ENCODE results near the gene IFNE. TPM values are rescaled to one million over a fixed set of nuclear protein-coding genes. Genes with fewer than 3 reads are reported as not detected.

The IFNE gene
- polyA plus RNA-seq, 2 of the 4 experiments (the other 2 are of a cell fraction): 2.5 to 3.1 TPM

GRCh38 chr9:21505425-21506179 lies 23.5 kb upstream of the IFNE start:
- H3K4me2 ChIP-seq: peak overlapping the region; percentile 5; the same call in 2 of the 3 replicates
- POLR2A ChIA-PET: no interaction called here
- DNase-seq (ENCODE audit: low read depth in 1 of 2, low spot score in 1 of 2): no peak
- 66% methylated on average over 10 of the region's 10 CpGs for WGBS (ENCODE audit: missing lambda C conversion rate)
- TF ChIP-seq ESRRA (IDR thresholded peaks at IDR 0.05; ENCODE audit: borderline replicate concordance, low read length): no peak
- TF ChIP-seq FOSB (CRISPR knock-in tag; IDR thresholded peaks at IDR 0.05): peak; percentile 86; the same call in 1 of the 2 replicates
- TF ChIP-seq TP53 (CRISPR knock-in tag; IDR thresholded peaks at IDR 0.05): peak; percentile 38; the same call in 1 of the 2 replicates
- peak; percentile 71; the same call in 1 of the 2 replicates for TF ChIP-seq POLR2AphosphoS2 (conservative IDR thresholded peaks at IDR 0.05; ENCODE audit: low read length)
- TF ChIP-seq TFCP2L1 (CRISPR knock-in tag; IDR thresholded peaks at IDR 0.05): peak; percentile 37; the same call in 1 of the 2 replicates
- TF ChIP-seq HOXA7 (CRISPR knock-in tag; IDR thresholded peaks at IDR 0.05): peak; percentile 85
- peak in 1 of 2 experiments; percentile 20; a peak in 2 of 5 replicates for TF ChIP-seq JUN (IDR thresholded peaks at IDR 0.05)
- no peak for TF ChIP-seq BHLHE40 (IDR thresholded peaks at IDR 0.05; ENCODE audit: low read depth, low read length)
- peak overlapping the region in 1 of 2 experiments; percentile 5; a peak in 1 of 6 replicates for H3K27ac ChIP-seq
- CTCF ChIA-PET: interaction anchor here (0.6 to 1.3 kb wide), 2 partner anchors 26 to 252 kb away, joined by 3 read pairs; no protein-coding TSS in a partner anchor
- peak; percentile 47 to 55; a peak in 5 of 6 replicates for ATAC-seq
- H3K4me1 ChIP-seq: peaks cover 78% of the 10 kb centered on the region
- no peak overlapping the region for H3K4me3 ChIP-seq
- no peak for FAIRE-seq
- no peaks in the 10 kb centered on the region for H3K9me3 ChIP-seq

DNA sequence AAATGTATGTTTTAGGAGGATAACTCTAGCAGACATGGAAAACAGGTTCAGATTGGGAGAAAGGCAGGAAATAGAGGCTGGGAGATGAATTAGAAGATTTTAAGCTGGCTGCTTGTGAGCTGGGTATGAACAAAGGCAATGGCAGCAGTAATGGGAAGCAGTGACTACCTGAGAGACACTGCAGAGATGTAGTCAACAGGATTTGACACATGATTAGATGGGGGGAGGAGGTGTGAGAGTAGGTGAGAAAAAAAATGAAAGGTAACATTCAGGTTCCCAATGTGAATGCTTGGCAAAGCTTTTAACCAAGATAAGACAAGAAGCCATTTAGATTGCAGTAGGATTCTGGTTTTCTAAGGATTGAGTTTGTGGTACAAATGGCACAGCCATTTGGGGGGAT lies 22.8 kb upstream of the IFNE start:
- peaks cover 85% of the 10 kb centered on the region for H3K4me1 ChIP-seq
- TF ChIP-seq RNF2 (IDR thresholded peaks at IDR 0.05; ENCODE audit: borderline replicate concordance, low read depth): no peak
- H3K4me2 ChIP-seq: no peak overlapping the region
- ATAC-seq (peak in 1 of 2 experiments; percentile 30; a peak in 3 of 6 replicates), DNase-seq (ENCODE audit: low read depth in 1 of 2, low spot score in 1 of 2) (no peak), FAIRE-seq (no peak)
- POLR2A ChIA-PET: no interaction called here
- H3K9me3 ChIP-seq: no peaks in the 10 kb centered on the region
- CTCF ChIA-PET: interaction anchor here (1.1 to 1.3 kb wide), 2 partner anchors 25 to 59 kb away, joined by 3 read pairs; no protein-coding TSS in a partner anchor
- H3K27ac ChIP-seq: no peak overlapping the region
- no peak overlapping the region for H3K4me3 ChIP-seq

- TF ChIP-seq RARB (CRISPR knock-in tag; IDR thresholded peaks at IDR 0.05): 0 out of 2 replicates have a peak, but pooled peaks have one; percentile 58
- TF ChIP-seq TFCP2L1 (CRISPR knock-in tag; IDR thresholded peaks at IDR 0.05): no peak
- TF ChIP-seq HOXA7 (CRISPR knock-in tag; IDR thresholded peaks at IDR 0.05): 0 out of 2 replicates have a peak, but pooled peaks have one; percentile 32
- TF ChIP-seq CHD4 (IDR thresholded peaks at IDR 0.05; ENCODE audit: borderline replicate concordance): no peak
- TF ChIP-seq FOSB (CRISPR knock-in tag; IDR thresholded peaks at IDR 0.05): peak; percentile 62; the same call in 1 of the 2 replicates
- no peak for FAIRE-seq
- ATAC-seq: no peak; a peak in 2 of 6 replicates
- Histone ChIP-seq H3K9me3 (no peaks in the 10 kb centered on the region), H3K4me3 (no peak overlapping the region), H3K4me1 (peaks cover 93% of the 10 kb centered on the region), H3K4me2 (no peak overlapping the region), H3K27ac (no peak overlapping the region)
- CTCF ChIA-PET: interaction anchor here (1.1 kb wide), 1 partner anchor 60 kb away, joined by 3 read pairs; no protein-coding TSS in a partner anchor
- no peak for DNase-seq (ENCODE audit: low read depth in 1 of 2, low spot score in 1 of 2)
- POLR2A ChIA-PET: no interaction called here
- 67% methylated on average over 2 of the region's 2 CpGs for WGBS (ENCODE audit: missing lambda C conversion rate)
Measured at GRCh38 chr9:21504113-21504512, 22.0 kb upstream of the IFNE start.

DNA sequence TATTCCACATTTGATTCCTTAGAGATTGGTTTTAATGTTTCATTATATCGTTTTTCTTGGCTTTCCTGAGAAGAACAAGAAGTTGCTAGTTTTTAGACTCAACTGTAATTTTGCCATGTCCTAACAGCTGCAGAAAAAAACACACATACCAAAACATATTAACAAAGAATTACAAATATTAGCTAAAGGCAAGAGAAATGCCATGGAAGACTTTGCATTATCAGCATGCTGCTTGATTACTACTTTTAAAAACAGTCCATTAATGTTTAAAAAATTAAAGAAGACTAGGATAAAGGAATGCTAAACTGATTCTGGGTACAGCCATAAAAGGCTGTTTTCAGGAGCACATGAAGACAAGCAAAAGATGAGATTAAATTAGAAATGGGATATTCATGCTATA lies 20.5 kb upstream of the IFNE start:
- no peaks in the 10 kb centered on the region for H3K9me3 ChIP-seq
- no peak overlapping the region for H3K27ac ChIP-seq
- POLR2A ChIA-PET: no interaction called here
- DNase-seq (ENCODE audit: low read depth in 1 of 2, low spot score in 1 of 2): no peak
- H3K4me1 ChIP-seq: peaks cover 91% of the 10 kb centered on the region
- no peak overlapping the region for H3K4me2 ChIP-seq
- peak; percentile 23 for FAIRE-seq
- H3K4me3 ChIP-seq: no peak overlapping the region
- ATAC-seq: no peak
- CTCF ChIA-PET: interaction anchor here (0.8 to 0.9 kb wide), 2 partner anchors 42 to 319 kb away, joined by 3 read pairs; no protein-coding TSS in a partner anchor
- 44% methylated on average over 1 of the region's 1 CpG for WGBS (ENCODE audit: missing lambda C conversion rate)
- TF ChIP-seq POLR2AphosphoS2 (conservative IDR thresholded peaks at IDR 0.05; ENCODE audit: low read length): no peak
- TF ChIP-seq ZSCAN20 (CRISPR knock-in tag; IDR thresholded peaks at IDR 0.05): no peak
- 0 out of 2 replicates have a peak, but pooled peaks have one; percentile 20 for TF ChIP-seq TFCP2L1 (CRISPR knock-in tag; IDR thresholded peaks at IDR 0.05)

- Histone ChIP-seq H3K4me1 (peaks cover 79% of the 10 kb centered on the region), H3K4me3 (no peak overlapping the region), H3K27ac (no peak overlapping the region), H3K4me2 (no peak overlapping the region), H3K9me3 (no peaks in the 10 kb centered on the region)
- TF ChIP-seq CBX8 (IDR thresholded peaks at IDR 0.05) (no peak), RARB (CRISPR knock-in tag; IDR thresholded peaks at IDR 0.05) (0 out of 2 replicates have a peak, but pooled peaks have one; percentile 40)
- DNase-seq (ENCODE audit: low read depth in 1 of 2, low spot score in 1 of 2) (no peak), FAIRE-seq (no peak), ATAC-seq (no peak)
- ChIA-PET POLR2A (no interaction called here), CTCF (interaction anchor here (1.4 kb wide), 1 partner anchor 67 kb away, joined by 3 read pairs; no protein-coding TSS in a partner anchor)
- WGBS (ENCODE audit: missing lambda C conversion rate): 76% methylated on average over 5 of the region's 5 CpGs
Measured at GRCh38 chr9:21499912-21500311, 17.8 kb upstream of the IFNE start.
